Astrocyte (in vitro differentiated cells and primary cell): ENCODE data around the gene TMEM154. TPM values are rescaled to one million over a fixed set of nuclear protein-coding genes. Genes with fewer than 3 reads are reported as not detected.

ENCODE experiments used
- DNase-seq: peaks from one replicate; pipeline ENCODE4 v3.0.0-alpha.2; 2010; ENCODE audit warnings: low read depth
- FAIRE-seq: peaks from 2 replicates; lab custom pipeline; 2011; peaks lifted over from hg19 to GRCh38; lab: Jason Lieb, UNC
- H2AFZ ChIP-seq: 2 replicates; pipeline ENCODE4 v1.6.0; 2012; ENCODE audit warnings: low read depth, low read length, inconsistent platforms
- H3K27ac ChIP-seq: 2 replicates; pipeline ENCODE4 v1.5.1; 2011; ENCODE audit warnings: low read depth, low read length, inconsistent platforms
- H3K27me3 ChIP-seq: 2 replicates; pipeline ENCODE4 v1.6.0; 2011; ENCODE audit warnings: low read length, inconsistent platforms; ENCODE audit not compliant: insufficient read depth
- H3K36me3 ChIP-seq: 2 replicates; pipeline ENCODE4 v1.5.1; 2011; ENCODE audit warnings: low read length, inconsistent platforms; ENCODE audit not compliant: insufficient read depth
- H3K4me1 ChIP-seq: 2 replicates; pipeline ENCODE4 v1.5.1; 2011; ENCODE audit warnings: low read length, inconsistent platforms; ENCODE audit not compliant: insufficient read depth
- H3K4me2 ChIP-seq: 2 replicates; pipeline ENCODE4 v1.6.0; 2012; ENCODE audit warnings: low read length, inconsistent platforms
- H3K4me3 ChIP-seq: 2 replicates; pipeline ENCODE4 v1.5.1; 2011; ENCODE audit warnings: low read depth, mild to moderate bottlenecking, low read length, inconsistent platforms; ENCODE audit not compliant: insufficient read depth
- H3K79me2 ChIP-seq: 2 replicates; pipeline ENCODE4 v1.6.0; 2012; ENCODE audit warnings: mild to moderate bottlenecking, low read length, inconsistent platforms; ENCODE audit not compliant: insufficient read depth
- H3K9ac ChIP-seq: 2 replicates; pipeline ENCODE4 v1.6.0; 2012; ENCODE audit warnings: mild to moderate bottlenecking, low read length, inconsistent platforms
- H3K9me3 ChIP-seq: 2 replicates; pipeline ENCODE4 v1.5.1; 2012; ENCODE audit warnings: low read depth, mild to moderate bottlenecking, low read length, inconsistent platforms; ENCODE audit not compliant: insufficient read depth
- H4K20me1 ChIP-seq: 2 replicates; pipeline ENCODE4 v1.6.0; 2012; ENCODE audit warnings: low read length, inconsistent platforms; ENCODE audit not compliant: insufficient read depth
- H3K27ac Mint-ChIP-seq: one replicate; pipeline ENCODE4 v1.8.0; 2021; ENCODE audit warnings: mild to moderate bottlenecking, mixed read lengths; ENCODE audit not compliant: unreplicated experiment
- H3K27me3 Mint-ChIP-seq: one replicate; pipeline ENCODE4 v1.8.0; 2021; ENCODE audit warnings: low read depth, mixed read lengths; ENCODE audit not compliant: unreplicated experiment
- H3K36me3 Mint-ChIP-seq: one replicate; pipeline ENCODE4 v1.8.0; 2021; ENCODE audit warnings: low read depth, mixed read lengths; ENCODE audit not compliant: unreplicated experiment
- H3K4me1 Mint-ChIP-seq: one replicate; pipeline ENCODE4 v1.8.0; 2021; ENCODE audit warnings: low read depth, mixed read lengths; ENCODE audit not compliant: unreplicated experiment
- H3K4me3 Mint-ChIP-seq: one replicate; pipeline ENCODE4 v1.8.0; 2021; ENCODE audit warnings: mild to moderate bottlenecking, moderate library complexity, mixed read lengths; ENCODE audit not compliant: unreplicated experiment
- H3K9me3 Mint-ChIP-seq: one replicate; pipeline ENCODE4 v1.8.0; 2021; ENCODE audit warnings: mild to moderate bottlenecking, mixed read lengths; ENCODE audit not compliant: unreplicated experiment
- EZH2 ChIP-seq: IDR thresholded peaks from 2 replicates; pipeline ENCODE4 v1.6.1; 2012; ENCODE audit warnings: mild to moderate bottlenecking, low read length, inconsistent platforms; ENCODE audit not compliant: insufficient read depth
- total RNA-seq: library from RNA; stranded (reverse); gene quantifications from 2 replicates; pipeline ENCODE4 v1.2.1, GENCODE V29; 2021
- TF ChIP-seq, protein P1 (sequence below): IDR thresholded peaks from 2 replicates; pipeline ENCODE4 v1.5.1; 2011; ENCODE audit warnings: low read depth, mild to moderate bottlenecking, inconsistent platforms, low read length, moderate library complexity; ENCODE audit not compliant: insufficient read depth

Gene TMEM154
- total RNA-seq, 1 donor from 2014 or later = 13.2 TPM

DNA sequence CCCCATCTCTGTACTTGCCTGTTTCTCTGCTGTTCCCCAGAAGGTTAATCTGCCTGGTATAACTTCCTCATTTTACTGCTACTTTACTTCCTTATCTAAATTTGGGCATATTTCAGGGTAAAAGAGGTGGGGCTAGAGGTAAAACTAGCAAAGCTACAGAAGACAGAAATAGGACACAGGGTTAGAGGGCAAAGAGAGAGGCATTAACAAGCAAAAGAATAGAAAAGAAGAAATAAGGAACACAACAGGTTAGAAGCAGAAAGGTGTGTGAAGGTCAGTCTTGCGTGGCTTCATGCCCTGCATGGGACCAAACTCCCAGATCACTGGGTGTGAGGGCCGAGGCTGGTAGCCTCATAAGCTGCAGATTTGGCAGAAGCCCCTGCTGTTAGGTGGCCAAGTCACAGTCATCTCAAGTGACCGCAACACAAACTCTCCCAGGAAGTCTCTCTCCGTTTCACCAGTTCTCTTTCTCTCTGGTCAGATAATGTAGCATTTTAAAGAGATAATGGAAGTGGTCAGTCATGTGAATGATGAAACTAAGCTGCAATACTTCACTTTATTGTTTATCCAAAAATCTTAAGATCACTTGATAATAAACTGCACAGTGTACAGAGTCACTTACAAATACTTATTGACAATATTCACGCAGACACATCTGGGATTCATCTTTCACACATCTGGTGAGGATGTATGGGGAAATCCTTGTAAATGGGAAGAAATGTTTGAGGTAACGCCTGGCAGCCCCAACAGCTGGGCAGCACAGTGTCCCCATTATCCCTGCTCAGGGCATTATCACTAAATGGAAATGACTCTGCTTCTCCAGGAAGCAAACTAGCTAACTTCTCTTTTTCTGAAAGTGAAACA is 16.4 kb downstream of the TMEM154 start:
- no peak overlapping the region for H3K4me3 ChIP-seq

DNA sequence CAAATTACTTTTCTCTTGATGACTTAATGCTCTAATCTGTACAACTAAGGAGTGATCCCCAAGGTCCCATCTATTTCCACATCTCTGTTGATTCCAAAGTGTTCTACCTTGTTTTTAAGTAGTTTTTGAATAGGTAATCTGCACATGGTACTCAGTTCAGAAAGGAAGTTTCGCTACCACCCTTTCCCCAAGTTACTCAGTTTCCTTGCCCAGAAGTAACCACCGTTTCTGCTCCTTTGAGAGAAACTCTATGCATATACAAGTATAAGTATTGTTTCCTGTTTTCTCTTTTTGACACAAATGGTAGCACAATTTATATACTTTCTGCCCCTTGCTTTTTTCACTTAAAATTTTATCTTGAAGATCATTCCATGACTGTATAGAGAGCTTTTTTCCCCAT is 18.1 kb downstream of the TMEM154 start:
- Histone ChIP-seq H4K20me1 (no peaks in the 10 kb centered on the region), H3K27me3 (no peaks in the 10 kb centered on the region), H2AFZ (no peak overlapping the region), H3K4me3 (no peak overlapping the region), H3K36me3 (no peaks in the 10 kb centered on the region), H3K9ac (no peak overlapping the region), H3K9me3 (no peaks in the 10 kb centered on the region), H3K27ac (no peak overlapping the region), H3K4me1 (no peaks in the 10 kb centered on the region), H3K4me2 (no peak overlapping the region), H3K79me2 (no peaks in the 10 kb centered on the region)
- Mint-ChIP-seq H3K9me3 (peaks cover 23% of the 10 kb centered on the region), H3K4me1 (no peaks in the 10 kb centered on the region), H3K36me3 (peaks cover 4% of the 10 kb centered on the region), H3K27me3 (peaks cover 10% of the 10 kb centered on the region), H3K4me3 (no peak overlapping the region), H3K27ac (no peak overlapping the region)
- FAIRE-seq = no peak
- no peak for TF ChIP-seq EZH2
- TF ChIP-seq, protein P1, sequence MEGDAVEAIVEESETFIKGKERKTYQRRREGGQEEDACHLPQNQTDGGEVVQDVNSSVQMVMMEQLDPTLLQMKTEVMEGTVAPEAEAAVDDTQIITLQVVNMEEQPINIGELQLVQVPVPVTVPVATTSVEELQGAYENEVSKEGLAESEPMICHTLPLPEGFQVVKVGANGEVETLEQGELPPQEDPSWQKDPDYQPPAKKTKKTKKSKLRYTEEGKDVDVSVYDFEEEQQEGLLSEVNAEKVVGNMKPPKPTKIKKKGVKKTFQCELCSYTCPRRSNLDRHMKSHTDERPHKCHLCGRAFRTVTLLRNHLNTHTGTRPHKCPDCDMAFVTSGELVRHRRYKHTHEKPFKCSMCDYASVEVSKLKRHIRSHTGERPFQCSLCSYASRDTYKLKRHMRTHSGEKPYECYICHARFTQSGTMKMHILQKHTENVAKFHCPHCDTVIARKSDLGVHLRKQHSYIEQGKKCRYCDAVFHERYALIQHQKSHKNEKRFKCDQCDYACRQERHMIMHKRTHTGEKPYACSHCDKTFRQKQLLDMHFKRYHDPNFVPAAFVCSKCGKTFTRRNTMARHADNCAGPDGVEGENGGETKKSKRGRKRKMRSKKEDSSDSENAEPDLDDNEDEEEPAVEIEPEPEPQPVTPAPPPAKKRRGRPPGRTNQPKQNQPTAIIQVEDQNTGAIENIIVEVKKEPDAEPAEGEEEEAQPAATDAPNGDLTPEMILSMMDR = no peak
- DNase-seq = no peak

More for the DNA sequence above, 16.4 kb downstream of the TMEM154 start:
- TF ChIP-seq, protein P1 = no peak
- no peak for TF ChIP-seq EZH2
- Histone ChIP-seq H3K4me2 (no peak overlapping the region), H3K4me1 (no peaks in the 10 kb centered on the region), H2AFZ (no peak overlapping the region), H3K79me2 (no peaks in the 10 kb centered on the region), H4K20me1 (no peaks in the 10 kb centered on the region), H3K27me3 (no peaks in the 10 kb centered on the region), H3K27ac (no peak overlapping the region), H3K9me3 (no peaks in the 10 kb centered on the region), H3K9ac (no peak overlapping the region), H3K36me3 (no peaks in the 10 kb centered on the region)
- H3K4me3 Mint-ChIP-seq = no peak overlapping the region
- peaks cover 2% of the 10 kb centered on the region for H3K36me3 Mint-ChIP-seq
- DNase-seq = no peak
- no peak for FAIRE-seq
- H3K4me1 Mint-ChIP-seq = no peaks in the 10 kb centered on the region
- H3K27ac Mint-ChIP-seq = no peak overlapping the region
- peaks cover 10% of the 10 kb centered on the region for H3K27me3 Mint-ChIP-seq
- peaks cover 9% of the 10 kb centered on the region for H3K9me3 Mint-ChIP-seq

DNA sequence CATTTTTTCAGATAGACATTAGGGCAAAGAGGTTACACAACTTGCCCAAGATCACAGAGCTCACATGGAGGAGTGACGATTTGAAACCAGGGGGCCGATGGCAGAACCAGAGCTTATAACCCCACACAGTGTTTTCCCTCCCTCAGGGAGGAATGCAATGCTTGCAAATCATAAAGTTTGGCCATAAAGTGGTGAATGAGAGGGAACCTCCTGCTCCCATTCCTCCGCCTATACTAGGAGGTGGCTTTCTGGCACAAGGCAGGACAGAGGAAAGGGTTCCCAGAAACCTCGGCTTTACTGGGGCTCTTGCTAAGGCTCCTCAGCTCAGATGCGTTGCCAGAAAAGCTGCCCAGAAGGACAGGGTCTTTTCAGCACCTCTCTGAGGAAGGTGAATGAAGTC is 19.3 kb downstream of the TMEM154 start:
- Histone ChIP-seq H3K9ac (no peak overlapping the region), H3K4me3 (no peak overlapping the region), H3K27me3 (no peaks in the 10 kb centered on the region), H3K27ac (no peak overlapping the region), H3K4me2 (no peak overlapping the region), H3K4me1 (no peaks in the 10 kb centered on the region), H3K79me2 (no peaks in the 10 kb centered on the region), H3K36me3 (no peaks in the 10 kb centered on the region), H3K9me3 (no peaks in the 10 kb centered on the region), H2AFZ (no peak overlapping the region), H4K20me1 (no peaks in the 10 kb centered on the region)
- no peak overlapping the region for H3K27ac Mint-ChIP-seq
- no peaks in the 10 kb centered on the region for H3K4me1 Mint-ChIP-seq
- H3K36me3 Mint-ChIP-seq = peaks cover 8% of the 10 kb centered on the region
- H3K9me3 Mint-ChIP-seq = peaks cover 30% of the 10 kb centered on the region
- no peak overlapping the region for H3K4me3 Mint-ChIP-seq
- TF ChIP-seq, protein P1 = no peak
- no peak for TF ChIP-seq EZH2
- FAIRE-seq (no peak), DNase-seq (no peak)
- H3K27me3 Mint-ChIP-seq = peaks cover 10% of the 10 kb centered on the region
